Smooth muscle cell (in vitro differentiated cells): ENCODE data around the gene TRMT2A. TPM values are rescaled to one million over a fixed set of nuclear protein-coding genes. Genes with fewer than 3 reads are reported as not detected.

Source experiments
- DNase-seq: peaks from one replicate; lab custom pipeline; 2025; ENCODE audit not compliant: unreplicated experiment; lab: John Stamatoyannopoulos, UW
- H2AFZ ChIP-seq: fragments of 200-600 bp; sonication (generic); 2 replicates; pipeline ENCODE4 v1.6.0; 2016; ENCODE audit warnings: antibody characterized with exemption, low read depth, mild to moderate bottlenecking
- H3F3A ChIP-seq: fragments of 200-600 bp; sonication (generic); 2 replicates; pipeline ENCODE4 v1.6.0; 2017; ENCODE audit warnings: antibody characterized with exemption, low read depth
- H3K27ac ChIP-seq: fragments of 200-600 bp; sonication (generic); 2 replicates; pipeline ENCODE4 v1.5.1; 2016; ENCODE audit warnings: low read depth, mild to moderate bottlenecking
- H3K27me3 ChIP-seq: fragments of 200-600 bp; sonication (generic); 2 replicates; pipeline ENCODE4 v1.6.1; 2016; ENCODE audit warnings: low read depth, mild to moderate bottlenecking
- H3K36me3 ChIP-seq: fragments of 200-600 bp; sonication (generic); 2 replicates; pipeline ENCODE4 v1.5.1; 2016; ENCODE audit warnings: low read depth
- H3K4me1 ChIP-seq: fragments of 200-600 bp; sonication (generic); 2 replicates; pipeline ENCODE4 v1.5.1; 2016; ENCODE audit warnings: low read depth
- H3K4me2 ChIP-seq: fragments of 200-600 bp; sonication (generic); 2 replicates; pipeline ENCODE4 v1.6.0; 2016; ENCODE audit warnings: mild to moderate bottlenecking
- H3K4me3 ChIP-seq: fragments of 200-600 bp; sonication (generic); 2 replicates; pipeline ENCODE4 v1.5.1; 2016; ENCODE audit warnings: mild to moderate bottlenecking
- H3K79me2 ChIP-seq: fragments of 200-600 bp; sonication (generic); 2 replicates; pipeline ENCODE4 v1.6.0; 2016; ENCODE audit warnings: low read depth, mild to moderate bottlenecking
- H3K9ac ChIP-seq: fragments of 200-600 bp; sonication (generic); 2 replicates; pipeline ENCODE4 v1.6.0; 2016; ENCODE audit warnings: low read depth
- H3K9me3 ChIP-seq: fragments of 200-600 bp; sonication (generic); replicated peaks from 2 replicates; pipeline ENCODE4 v1.5.1; 2016; ENCODE audit warnings: low read depth
- H4K20me1 ChIP-seq: fragments of 200-600 bp; sonication (generic); 2 replicates; pipeline ENCODE4 v1.6.0; 2016; ENCODE audit warnings: low read depth
- CTCF ChIP-seq: fragments of 200-600 bp; sonication (generic); IDR thresholded peaks from 2 replicates; pipeline ENCODE4 v1.5.1; 2017; ENCODE audit warnings: borderline replicate concordance, mild to moderate bottlenecking, antibody characterized with exemption; ENCODE audit not compliant: insufficient read depth, poor library complexity, severe bottlenecking
- WGBS: methylation state at CpG from one replicate; pipeline ENCODE4 v1.1.7; 2016; ENCODE audit warnings: low lambda C conversion rate; 5-methylcytosine and 5-hydroxymethylcytosine counted together
- polyA plus RNA-seq: library from polyadenylated mRNA; unstranded; fragments of >200 nt; fragmentation: Nextera tagmentation; extraction: Ambion mirVana; gene quantifications from 2 replicates; pipeline ENCODE4 v1.2.1, GENCODE V29; 2016
- total RNA-seq: library from RNA; depleted of rRNA; stranded (reverse); fragments of >200 nt; gene quantifications from 2 replicates; pipeline ENCODE4 v1.2.3, GENCODE V29; 2014

TRMT2A gene
- total and polyA plus RNA-seq, 2 experiments from 2014 or later: 21.1 to 32.1 TPM

- Histone ChIP-seq H4K20me1 (no peaks in the 10 kb centered on the region), H3K27me3 (no peaks in the 10 kb centered on the region), H3K4me2 (no peak overlapping the region), H3K9me3 (no peaks in the 10 kb centered on the region), H3K4me1 (no peaks in the 10 kb centered on the region), H3K4me3 (no peak overlapping the region), H3K27ac (no peak overlapping the region), H3F3A (no peaks in the 10 kb centered on the region), H3K9ac (no peak overlapping the region), H3K36me3 (no peaks in the 10 kb centered on the region), H2AFZ (no peak overlapping the region), H3K79me2 (no peaks in the 10 kb centered on the region)
- no peak for DNase-seq
- TF ChIP-seq CTCF: no peak
- 85% methylated on average over 7 of the region's 7 CpGs for WGBS
These were observed 39.0 kb upstream of the TRMT2A start for GRCh38 chr22:20156042-20156389.

- no peaks in the 10 kb centered on the region for H3K36me3 ChIP-seq
- no peaks in the 10 kb centered on the region for H3K4me1 ChIP-seq
- DNase-seq: no peak
- no peak overlapping the region for H3K9ac ChIP-seq
- no peak overlapping the region for H3K4me2 ChIP-seq
- no peaks in the 10 kb centered on the region for H3K27me3 ChIP-seq
- no peaks in the 10 kb centered on the region for H3F3A ChIP-seq
- H3K4me3 ChIP-seq: no peak overlapping the region
- no peaks in the 10 kb centered on the region for H3K9me3 ChIP-seq
- H3K79me2 ChIP-seq: no peaks in the 10 kb centered on the region
- TF ChIP-seq CTCF: no peak
- 94% methylated on average over 18 of the region's 30 CpGs for WGBS
- H4K20me1 ChIP-seq: no peaks in the 10 kb centered on the region
- H3K27ac ChIP-seq: no peak overlapping the region
- no peak overlapping the region for H2AFZ ChIP-seq
These were observed 38.5 kb upstream of the TRMT2A start for GRCh38 chr22:20155330-20156041.

GRCh38 chr22:20154602-20155187 is 37.7 kb upstream of the TRMT2A start:
- Histone ChIP-seq H3K9me3 (no peaks in the 10 kb centered on the region), H3K4me1 (no peaks in the 10 kb centered on the region), H3K4me3 (no peak overlapping the region), H3K9ac (no peak overlapping the region), H2AFZ (no peak overlapping the region), H3K36me3 (no peaks in the 10 kb centered on the region), H3K79me2 (no peaks in the 10 kb centered on the region), H3K27ac (no peak overlapping the region), H3K4me2 (no peak overlapping the region), H4K20me1 (no peaks in the 10 kb centered on the region), H3K27me3 (no peaks in the 10 kb centered on the region), H3F3A (no peaks in the 10 kb centered on the region)
- no peak for DNase-seq
- 90% methylated on average over 8 of the region's 14 CpGs for WGBS
- TF ChIP-seq CTCF: no peak

GRCh38 chr22:20153945-20154344 is 36.9 kb upstream of the TRMT2A start:
- no peak for TF ChIP-seq CTCF
- no peak overlapping the region for H3K9ac ChIP-seq
- H3K4me2 ChIP-seq: peak overlapping the region; percentile 9
- H3K36me3 ChIP-seq: no peaks in the 10 kb centered on the region
- no peaks in the 10 kb centered on the region for H3F3A ChIP-seq
- no peaks in the 10 kb centered on the region for H3K27me3 ChIP-seq
- no peak overlapping the region for H3K4me3 ChIP-seq
- no peaks in the 10 kb centered on the region for H3K4me1 ChIP-seq
- H3K27ac ChIP-seq: no peak overlapping the region
- H4K20me1 ChIP-seq: no peaks in the 10 kb centered on the region
- no peak overlapping the region for H2AFZ ChIP-seq
- no peaks in the 10 kb centered on the region for H3K79me2 ChIP-seq
- 67% methylated on average over 16 of the region's 16 CpGs for WGBS
- H3K9me3 ChIP-seq: no peaks in the 10 kb centered on the region
- DNase-seq: no peak
